ENCODE measurements around the gene EGFL7. TPM values are rescaled to one million over a fixed set of nuclear protein-coding genes. Genes with fewer than 3 reads are reported as not detected.

EGFL7 gene
- total and polyA plus RNA-seq, 2 of the 8 experiments (the other 6 are each of a cell fraction or from before 2014, with no cell fraction given) = 37.8 to 53.4 TPM

- Histone ChIP-seq H4K91ac (replicated peaks; ENCODE audit: insufficient read length, low read length) (no peak overlapping the region), H3K23me2 (ENCODE audit: low read depth, low read length) (no peaks in the 10 kb centered on the region), H3K79me1 (ENCODE audit: low read depth, low read length) (no peaks in the 10 kb centered on the region; the same call in 1 of the 2 replicates), H4K20me1 (replicated peaks in 1 of 2; ENCODE audit: control insufficient read depth in 1 of 2, insufficient read depth in 2 of 2, low read length in 2 of 2) (peaks cover 0 to 5% of the 10 kb centered on the region in 2 experiments), H3K4me1 (replicated peaks in 1 of 4; ENCODE audit: control insufficient read depth in 3 of 4, insufficient read depth in 4 of 4, low read length in 3 of 4) (peaks cover 0 to 8% (median 3%) of the 10 kb centered on the region in 4 experiments; a peak in 4 of 7 replicates), H3K56ac (replicated peaks; ENCODE audit: insufficient read length, low read depth, low read length) (no peak overlapping the region), H3K14ac (ENCODE audit: insufficient read length) (no peak overlapping the region), H3K4me2 (ENCODE audit: insufficient read depth in 1 of 2, low read depth in 2 of 2, low read length in 2 of 2) (no peak overlapping the region), H3K9ac (replicated peaks in 1 of 4; ENCODE audit: extremely low read depth in 1 of 4, low read depth in 3 of 4, low read length in 3 of 4) (no peak overlapping the region), H2BK12ac (ENCODE audit: low read depth, low read length) (no peak overlapping the region), H2BK15ac (ENCODE audit: low read length) (no peak overlapping the region), H3K9me3 (ENCODE audit: insufficient read depth in 2 of 2, low read depth in 1 of 2, low read length in 1 of 2) (no peaks in the 10 kb centered on the region), H3K18ac (ENCODE audit: extremely low read depth, low read length) (no peak overlapping the region), H2AFZ (ENCODE audit: low read length) (no peak overlapping the region), H3K27ac (ENCODE audit: low read depth, low read length) (no peak overlapping the region), H2BK20ac (ENCODE audit: low read length) (no peak overlapping the region), H3K4ac (replicated peaks; ENCODE audit: insufficient read length, low read depth, low read length) (no peak overlapping the region), H3K27me3 (replicated peaks in 1 of 4; ENCODE audit: control insufficient read depth in 3 of 4, extremely low read depth in 1 of 4, insufficient read depth in 3 of 4, low read length in 3 of 4) (no peaks in the 10 kb centered on the region; a peak in 1 of 7 replicates), H2BK120ac (replicated peaks; ENCODE audit: low read depth, low read length) (no peak overlapping the region), H3K4me3 (ENCODE audit: extremely low read depth in 1 of 4, insufficient read depth in 2 of 4, low read depth in 3 of 4, low read length in 4 of 4) (no peak overlapping the region), H2BK5ac (ENCODE audit: low read depth, low read length) (no peak overlapping the region), H4K8ac (ENCODE audit: extremely low read depth, insufficient read depth, low read length) (no peak overlapping the region), H3K79me2 (ENCODE audit: control insufficient read depth in 1 of 2, insufficient read depth in 2 of 2, low read length in 2 of 2) (no peaks in the 10 kb centered on the region), H3K36me3 (ENCODE audit: control insufficient read depth in 2 of 4, insufficient read depth in 4 of 4, low read length in 3 of 4) (no peaks in the 10 kb centered on the region), H2AK5ac (ENCODE audit: low read depth, low read length) (no peak overlapping the region), H4K5ac (ENCODE audit: insufficient read length, low read depth, low read length) (no peak overlapping the region), H3K23ac (ENCODE audit: insufficient read length) (no peak overlapping the region)
- 84% methylated on average over 22 of the region's 22 CpGs; no CpG with 5 or more reads in 1 of the 2 experiments for WGBS, 2 experiments (ENCODE audit: extremely low coverage in 1 of 2, insufficient coverage in 1 of 2, insufficient read length in 1 of 2, insufficient replicate concordance in 2 of 2, low coverage in 1 of 2, low lambda C conversion rate in 2 of 2, missing lambda C conversion rate in 1 of 2)
- FAIRE-seq (no peak), DNase-seq (ENCODE audit: low read depth in 1 of 2, low spot score in 2 of 2) (no peak)
- CTCF ChIA-PET (ENCODE audit: partially characterized antibody) = interaction anchor here (0.5 to 12.8 kb wide), 4 partner anchors 5 to 541 kb away, joined by 3 to 125 read pairs (median 3); no protein-coding TSS in a partner anchor
- no peak for TF ChIP-seq CEBPB (IDR thresholded peaks at IDR 0.05; ENCODE audit: low read depth, low read length)
- TF ChIP-seq HDAC6 (IDR thresholded peaks at IDR 0.05; ENCODE audit: low read depth, low read length) = no peak
- POLR2A ChIA-PET (ENCODE audit: partially characterized antibody) = interaction anchor here (1.8 kb wide), 1 partner anchor 8 kb away, joined by 4 read pairs; no protein-coding TSS in a partner anchor
These were observed 16.8 kb downstream of the EGFL7 start for GRCh38 chr9:136679431-136679941.
